NB4 (cell line): Measurements from ENCODE around the gene ATRNL1.

ENCODE experiments used
- POLR2A ChIP-seq: IDR thresholded peaks from 2 replicates; pipeline ENCODE4 v1.6.1; 2011; ENCODE audit warnings: mild to moderate bottlenecking; ENCODE audit not compliant: insufficient read length; ENCODE audit errors: extremely low read depth
- TF ChIP-seq, protein P1 (sequence below): IDR thresholded peaks from one replicate; pipeline ENCODE4 v1.5.1; 2012; ENCODE audit warnings: low read depth, low read length

DNA sequence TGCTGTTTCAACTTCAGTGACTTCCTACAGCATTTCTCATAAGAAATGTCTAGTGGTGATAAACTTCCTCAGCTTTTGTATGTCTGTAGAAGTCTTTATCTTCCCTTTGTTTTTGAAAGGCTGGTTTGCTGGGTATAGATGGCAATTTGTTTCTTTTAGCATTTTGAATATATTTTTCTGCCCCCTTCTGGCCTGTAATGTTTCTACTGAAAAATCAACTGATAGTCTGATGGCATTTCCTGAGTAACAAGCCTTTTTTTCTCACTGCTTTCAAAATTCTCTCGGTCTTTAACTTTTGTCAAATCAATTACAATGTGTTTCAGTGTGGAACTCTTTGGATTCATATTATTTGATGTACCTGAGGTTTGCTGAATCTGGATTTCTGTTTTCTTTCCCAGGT is 487.1 kb downstream of the ATRNL1 start:
- TF ChIP-seq, protein P1, sequence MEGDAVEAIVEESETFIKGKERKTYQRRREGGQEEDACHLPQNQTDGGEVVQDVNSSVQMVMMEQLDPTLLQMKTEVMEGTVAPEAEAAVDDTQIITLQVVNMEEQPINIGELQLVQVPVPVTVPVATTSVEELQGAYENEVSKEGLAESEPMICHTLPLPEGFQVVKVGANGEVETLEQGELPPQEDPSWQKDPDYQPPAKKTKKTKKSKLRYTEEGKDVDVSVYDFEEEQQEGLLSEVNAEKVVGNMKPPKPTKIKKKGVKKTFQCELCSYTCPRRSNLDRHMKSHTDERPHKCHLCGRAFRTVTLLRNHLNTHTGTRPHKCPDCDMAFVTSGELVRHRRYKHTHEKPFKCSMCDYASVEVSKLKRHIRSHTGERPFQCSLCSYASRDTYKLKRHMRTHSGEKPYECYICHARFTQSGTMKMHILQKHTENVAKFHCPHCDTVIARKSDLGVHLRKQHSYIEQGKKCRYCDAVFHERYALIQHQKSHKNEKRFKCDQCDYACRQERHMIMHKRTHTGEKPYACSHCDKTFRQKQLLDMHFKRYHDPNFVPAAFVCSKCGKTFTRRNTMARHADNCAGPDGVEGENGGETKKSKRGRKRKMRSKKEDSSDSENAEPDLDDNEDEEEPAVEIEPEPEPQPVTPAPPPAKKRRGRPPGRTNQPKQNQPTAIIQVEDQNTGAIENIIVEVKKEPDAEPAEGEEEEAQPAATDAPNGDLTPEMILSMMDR = no peak
- no peak for TF ChIP-seq POLR2A
